Skeletal muscle tissue (tissue), 4 donors: ENCODE data around the gene GBE1. TPM values are rescaled to one million over a fixed set of nuclear protein-coding genes. Genes with fewer than 3 reads are reported as not detected.
"Not testable (repeated sequence)": the region's sequence is repeated elsewhere in the genome, so short reads cannot be mapped to it uniquely, and the experiment has no call there.

ENCODE experiments used
- H3K27ac ChIP-seq: one replicate; pipeline ENCODE4 v1.7.0; 2013; ENCODE audit warnings: mild to moderate bottlenecking, low read depth, low read length, inconsistent platforms
- H3K27me3 ChIP-seq, 3 donors: one replicate each; pipeline ENCODE4 v1.7.0; 2013; ENCODE audit warnings: low read length in 3 of 3; ENCODE audit not compliant: control insufficient read depth in 3 of 3, insufficient read depth in 3 of 3
- H3K36me3 ChIP-seq, 3 donors: one replicate each; pipeline ENCODE4 v1.7.0; 2013; ENCODE audit warnings: low read length in 3 of 3; ENCODE audit not compliant: control insufficient read depth in 3 of 3, insufficient read depth in 3 of 3
- H3K4me1 ChIP-seq, 3 donors: one replicate each; pipeline ENCODE4 v1.7.0; 2013; ENCODE audit warnings: low read length in 3 of 3, mild to moderate bottlenecking in 3 of 3; ENCODE audit not compliant: control insufficient read depth in 3 of 3, insufficient read depth in 3 of 3
- H3K4me3 ChIP-seq, 3 donors: one replicate each; pipeline ENCODE4 v1.7.0; 2013; ENCODE audit warnings: low read length in 3 of 3
- H3K9ac ChIP-seq, 3 donors: one replicate each; pipeline ENCODE4 v1.7.0; 2013; ENCODE audit warnings: low read length in 3 of 3, mild to moderate bottlenecking in 3 of 3, moderate library complexity in 2 of 3, low read depth in 1 of 3
- H3K9me3 ChIP-seq, 3 donors: one replicate each; pipeline ENCODE4 v1.7.0; 2013; ENCODE audit warnings: low read length in 3 of 3; ENCODE audit not compliant: control insufficient read depth in 3 of 3
- total RNA-seq: library from RNA; depleted of rRNA; stranded (reverse); fragments of >200 nt; gene quantifications from one replicate; pipeline ENCODE4 v1.2.3, GENCODE V29; 2014
- donor health status: Osteomylitis.

GBE1 gene
- total RNA-seq, 1 donor from 2014 or later, result 26.1 TPM

- Histone ChIP-seq H3K4me1 (peaks cover 12 to 37% (median 29%) of the 10 kb centered on the region in 3 donors), H3K4me3 (peak overlapping the region; percentile 22 to 93 (median 79)), H3K27ac (peak overlapping the region; percentile 92)
- H3K9ac ChIP-seq, H3K27me3 ChIP-seq, H3K36me3 ChIP-seq, H3K9me3 ChIP-seq: not testable (repeated sequence)
Measured at GRCh38 chr3:81758771-81759170, 2.7 kb downstream of the GBE1 start.

- peaks cover 0 to 7% (median 0%) of the 10 kb centered on the region in 3 donors for H3K36me3 ChIP-seq
- peak overlapping the region; percentile 92 for H3K27ac ChIP-seq
- peak overlapping the region; percentile 15 to 50 (median 19) for H3K4me3 ChIP-seq
- no peaks in the 10 kb centered on the region for H3K27me3 ChIP-seq
- no peaks in the 10 kb centered on the region for H3K9me3 ChIP-seq
- no peak overlapping the region for H3K9ac ChIP-seq
- H3K4me1 ChIP-seq, result peaks cover 17 to 40% (median 33%) of the 10 kb centered on the region in 3 donors
Measured at GRCh38 chr3:81758275-81758674, 3.2 kb downstream of the GBE1 start.

GRCh38 chr3:81753416-81754027, 7.9 kb downstream of the GBE1 start:
- Histone ChIP-seq H3K4me3 (peak overlapping the region in 1 of 3 donors; percentile 31), H3K27me3 (no peaks in the 10 kb centered on the region), H3K4me1 (peaks cover 27 to 29% (median 28%) of the 10 kb centered on the region in 3 donors), H3K27ac (no peak overlapping the region), H3K36me3 (peaks cover 0 to 13% (median 0%) of the 10 kb centered on the region in 3 donors), H3K9ac (no peak overlapping the region), H3K9me3 (no peaks in the 10 kb centered on the region)

GRCh38 chr3:81752604-81753003, 8.8 kb downstream of the GBE1 start:
- Histone ChIP-seq H3K27ac (no peak overlapping the region), H3K36me3 (peaks cover 0 to 13% (median 0%) of the 10 kb centered on the region in 3 donors), H3K4me1 (peaks cover 20 to 23% (median 23%) of the 10 kb centered on the region in 3 donors), H3K4me3 (no peak overlapping the region), H3K9ac (peak overlapping the region in 1 of 3 donors; percentile 51), H3K27me3 (no peaks in the 10 kb centered on the region), H3K9me3 (no peaks in the 10 kb centered on the region)

GRCh38 chr3:81749265-81749664, 12.2 kb downstream of the GBE1 start:
- no peaks in the 10 kb centered on the region for H3K9me3 ChIP-seq
- peaks cover 16 to 32% (median 21%) of the 10 kb centered on the region in 3 donors for H3K4me1 ChIP-seq
- no peaks in the 10 kb centered on the region for H3K27me3 ChIP-seq
- no peak overlapping the region for H3K27ac ChIP-seq
- no peak overlapping the region for H3K4me3 ChIP-seq
- H3K9ac ChIP-seq, result no peak overlapping the region
- peaks cover 0 to 9% (median 0%) of the 10 kb centered on the region in 3 donors for H3K36me3 ChIP-seq

- not testable (repeated sequence) for H3K9me3 ChIP-seq, H3K9ac ChIP-seq, H3K36me3 ChIP-seq, H3K27me3 ChIP-seq, H3K4me3 ChIP-seq
- Histone ChIP-seq H3K27ac (peak overlapping the region; percentile 73), H3K4me1 (peaks cover 18 to 34% (median 31%) of the 10 kb centered on the region in 3 donors)
Measured at GRCh38 chr3:81747280-81747679, 14.2 kb downstream of the GBE1 start.

- no peak overlapping the region for H3K4me3 ChIP-seq
- H3K9ac ChIP-seq, result no peak overlapping the region
- peak overlapping the region; percentile 90 for H3K27ac ChIP-seq
- no peaks in the 10 kb centered on the region for H3K36me3 ChIP-seq
- H3K27me3 ChIP-seq, result no peaks in the 10 kb centered on the region
- no peaks in the 10 kb centered on the region for H3K9me3 ChIP-seq
- H3K4me1 ChIP-seq, result peaks cover 12 to 31% (median 30%) of the 10 kb centered on the region in 3 donors
Measured at GRCh38 chr3:81744366-81744765, 17.1 kb downstream of the GBE1 start.

GRCh38 chr3:81743096-81744025, 18.1 kb downstream of the GBE1 start:
- no peaks in the 10 kb centered on the region for H3K27me3 ChIP-seq
- peak overlapping the region; percentile 90 for H3K27ac ChIP-seq
- H3K4me3 ChIP-seq, result peak overlapping the region in 2 of 3 donors; percentile 17 to 53
- H3K36me3 ChIP-seq, result no peaks in the 10 kb centered on the region
- no peaks in the 10 kb centered on the region for H3K9me3 ChIP-seq
- peaks cover 11 to 31% (median 28%) of the 10 kb centered on the region in 3 donors for H3K4me1 ChIP-seq
- peak overlapping the region; percentile 55 to 77 (median 58) for H3K9ac ChIP-seq

- H3K9ac ChIP-seq, result peak overlapping the region; percentile 48 to 77 (median 58)
- H3K27ac ChIP-seq, result peak overlapping the region; percentile 90
- H3K9me3 ChIP-seq, result no peaks in the 10 kb centered on the region
- peak overlapping the region; percentile 16 to 54 (median 53) for H3K4me3 ChIP-seq
- H3K27me3 ChIP-seq, result no peaks in the 10 kb centered on the region
- H3K36me3 ChIP-seq, result no peaks in the 10 kb centered on the region
- peaks cover 11 to 31% (median 28%) of the 10 kb centered on the region in 3 donors for H3K4me1 ChIP-seq
Measured at GRCh38 chr3:81742581-81742980, 18.9 kb downstream of the GBE1 start.

- Histone ChIP-seq H3K27me3 (no peaks in the 10 kb centered on the region), H3K27ac (peak overlapping the region; percentile 73), H3K9ac (peak overlapping the region in 2 of 3 donors; percentile 7 to 26), H3K4me3 (no peak overlapping the region), H3K36me3 (no peaks in the 10 kb centered on the region), H3K4me1 (peaks cover 13 to 25% (median 25%) of the 10 kb centered on the region in 3 donors), H3K9me3 (no peaks in the 10 kb centered on the region)
Measured at GRCh38 chr3:81741216-81741615, 20.2 kb downstream of the GBE1 start.
